ENCODE measurements around the gene PDE4B.

DNA sequence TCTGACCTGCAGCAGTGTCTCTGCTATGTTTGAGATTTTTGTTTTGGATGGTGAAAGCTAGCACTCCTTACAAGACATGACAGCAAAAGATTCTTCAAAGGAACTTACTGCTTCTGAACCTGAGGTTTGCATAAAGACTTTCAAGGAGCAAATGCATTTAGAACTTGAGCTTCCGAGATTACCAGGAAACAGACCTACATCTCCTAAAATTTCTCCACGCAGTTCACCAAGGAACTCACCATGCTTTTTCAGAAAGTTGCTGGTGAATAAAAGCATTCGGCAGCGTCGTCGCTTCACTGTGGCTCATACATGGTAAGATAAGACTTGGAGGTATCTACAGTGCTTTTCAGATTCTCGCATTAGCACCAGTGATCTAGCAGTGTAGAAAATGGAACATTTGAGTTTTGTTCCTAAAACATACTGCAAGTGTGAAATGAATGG, 200.2 kb downstream of the PDE4B start:
- TF ChIP-seq, protein P1, sequence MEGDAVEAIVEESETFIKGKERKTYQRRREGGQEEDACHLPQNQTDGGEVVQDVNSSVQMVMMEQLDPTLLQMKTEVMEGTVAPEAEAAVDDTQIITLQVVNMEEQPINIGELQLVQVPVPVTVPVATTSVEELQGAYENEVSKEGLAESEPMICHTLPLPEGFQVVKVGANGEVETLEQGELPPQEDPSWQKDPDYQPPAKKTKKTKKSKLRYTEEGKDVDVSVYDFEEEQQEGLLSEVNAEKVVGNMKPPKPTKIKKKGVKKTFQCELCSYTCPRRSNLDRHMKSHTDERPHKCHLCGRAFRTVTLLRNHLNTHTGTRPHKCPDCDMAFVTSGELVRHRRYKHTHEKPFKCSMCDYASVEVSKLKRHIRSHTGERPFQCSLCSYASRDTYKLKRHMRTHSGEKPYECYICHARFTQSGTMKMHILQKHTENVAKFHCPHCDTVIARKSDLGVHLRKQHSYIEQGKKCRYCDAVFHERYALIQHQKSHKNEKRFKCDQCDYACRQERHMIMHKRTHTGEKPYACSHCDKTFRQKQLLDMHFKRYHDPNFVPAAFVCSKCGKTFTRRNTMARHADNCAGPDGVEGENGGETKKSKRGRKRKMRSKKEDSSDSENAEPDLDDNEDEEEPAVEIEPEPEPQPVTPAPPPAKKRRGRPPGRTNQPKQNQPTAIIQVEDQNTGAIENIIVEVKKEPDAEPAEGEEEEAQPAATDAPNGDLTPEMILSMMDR (IDR thresholded peaks at IDR 0.05) = no peak
- TF ChIP-seq EP300 (IDR thresholded peaks at IDR 0.05) (no peak), POLR2AphosphoS5 (IDR thresholded peaks at IDR 0.05) (no peak), POLR2A (IDR thresholded peaks at IDR 0.05) (no peak)

Measured in sigmoid colon (tissue), 4 donors.